ENCODE measurements around the gene KDM3A.

DNA sequence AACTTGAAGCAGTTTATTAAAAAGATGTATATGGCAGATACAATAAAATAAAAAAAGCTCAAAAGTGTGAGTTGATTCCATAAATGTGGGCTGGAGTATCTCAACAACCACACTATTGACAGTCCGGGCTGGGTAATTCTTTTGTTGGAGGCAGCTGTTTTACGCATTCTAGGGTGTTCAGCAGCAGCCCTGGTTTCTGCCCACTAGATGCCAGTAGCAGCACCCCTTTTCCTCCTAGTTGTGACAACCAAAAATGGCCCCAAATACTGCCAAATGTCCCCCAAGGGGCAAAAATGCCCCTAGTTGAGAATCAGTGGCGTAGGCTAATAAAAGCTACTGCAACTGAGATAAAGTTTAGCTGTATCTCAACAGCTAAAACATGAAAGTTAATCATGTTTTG lies 77.3 kb downstream of the KDM3A start:
- TF ChIP-seq, protein P1, sequence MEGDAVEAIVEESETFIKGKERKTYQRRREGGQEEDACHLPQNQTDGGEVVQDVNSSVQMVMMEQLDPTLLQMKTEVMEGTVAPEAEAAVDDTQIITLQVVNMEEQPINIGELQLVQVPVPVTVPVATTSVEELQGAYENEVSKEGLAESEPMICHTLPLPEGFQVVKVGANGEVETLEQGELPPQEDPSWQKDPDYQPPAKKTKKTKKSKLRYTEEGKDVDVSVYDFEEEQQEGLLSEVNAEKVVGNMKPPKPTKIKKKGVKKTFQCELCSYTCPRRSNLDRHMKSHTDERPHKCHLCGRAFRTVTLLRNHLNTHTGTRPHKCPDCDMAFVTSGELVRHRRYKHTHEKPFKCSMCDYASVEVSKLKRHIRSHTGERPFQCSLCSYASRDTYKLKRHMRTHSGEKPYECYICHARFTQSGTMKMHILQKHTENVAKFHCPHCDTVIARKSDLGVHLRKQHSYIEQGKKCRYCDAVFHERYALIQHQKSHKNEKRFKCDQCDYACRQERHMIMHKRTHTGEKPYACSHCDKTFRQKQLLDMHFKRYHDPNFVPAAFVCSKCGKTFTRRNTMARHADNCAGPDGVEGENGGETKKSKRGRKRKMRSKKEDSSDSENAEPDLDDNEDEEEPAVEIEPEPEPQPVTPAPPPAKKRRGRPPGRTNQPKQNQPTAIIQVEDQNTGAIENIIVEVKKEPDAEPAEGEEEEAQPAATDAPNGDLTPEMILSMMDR (IDR thresholded peaks at IDR 0.05): peak in 4 of 6 experiments; percentile 21 to 48 (median 38)
- TF ChIP-seq POLR2A (IDR thresholded peaks at IDR 0.05): no peak
